Astrocyte of the spinal cord (primary cell): ENCODE results near the gene COG2.
"Not testable (repeated sequence)": the region's sequence is repeated elsewhere in the genome, so short reads cannot be mapped to it uniquely, and the experiment has no call there.

ENCODE experiments used
- DNase-seq: peaks from one replicate; pipeline ENCODE4 v3.0.0; 2011; ENCODE audit warnings: low read depth, low spot score
- H3K4me3 ChIP-seq: 2 replicates; pipeline ENCODE4 v1.5.1; 2011; ENCODE audit warnings: low read depth, mild to moderate bottlenecking, low read length, moderate library complexity
- in situ Hi-C: cut with HindIII; loops from 2 replicates; pipeline ENCODE4 v1.10.0; 2017; ENCODE audit warnings: low sequenced_read_pairs
- TF ChIP-seq, protein P1 (sequence below): IDR thresholded peaks from 2 replicates; pipeline ENCODE4 v1.5.1; 2012; ENCODE audit warnings: low read depth, mild to moderate bottlenecking, low read length, inconsistent platforms

The COG2 gene

DNA sequence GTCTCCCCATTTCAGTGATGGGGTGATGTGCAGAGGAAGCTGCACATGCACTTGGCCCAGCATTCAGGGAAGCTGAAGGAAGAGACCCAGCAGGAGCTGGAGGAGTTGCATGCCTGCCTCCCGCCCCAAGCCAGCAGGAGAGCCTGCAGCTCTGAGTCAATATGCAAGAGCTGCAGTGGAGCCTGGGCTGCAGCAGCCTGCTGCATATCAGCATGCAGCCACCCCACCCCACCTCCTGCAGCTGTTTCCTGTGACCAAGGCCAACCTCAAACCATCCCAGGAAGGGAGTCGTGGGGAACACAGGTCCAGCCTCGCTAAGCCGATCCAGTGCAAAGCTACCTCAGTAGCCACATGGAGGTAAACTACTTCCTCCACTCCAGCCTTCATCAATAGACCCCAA, 52.7 kb downstream of the COG2 start:
- no peak overlapping the region for H3K4me3 ChIP-seq
- no peak for DNase-seq
- TF ChIP-seq, protein P1, sequence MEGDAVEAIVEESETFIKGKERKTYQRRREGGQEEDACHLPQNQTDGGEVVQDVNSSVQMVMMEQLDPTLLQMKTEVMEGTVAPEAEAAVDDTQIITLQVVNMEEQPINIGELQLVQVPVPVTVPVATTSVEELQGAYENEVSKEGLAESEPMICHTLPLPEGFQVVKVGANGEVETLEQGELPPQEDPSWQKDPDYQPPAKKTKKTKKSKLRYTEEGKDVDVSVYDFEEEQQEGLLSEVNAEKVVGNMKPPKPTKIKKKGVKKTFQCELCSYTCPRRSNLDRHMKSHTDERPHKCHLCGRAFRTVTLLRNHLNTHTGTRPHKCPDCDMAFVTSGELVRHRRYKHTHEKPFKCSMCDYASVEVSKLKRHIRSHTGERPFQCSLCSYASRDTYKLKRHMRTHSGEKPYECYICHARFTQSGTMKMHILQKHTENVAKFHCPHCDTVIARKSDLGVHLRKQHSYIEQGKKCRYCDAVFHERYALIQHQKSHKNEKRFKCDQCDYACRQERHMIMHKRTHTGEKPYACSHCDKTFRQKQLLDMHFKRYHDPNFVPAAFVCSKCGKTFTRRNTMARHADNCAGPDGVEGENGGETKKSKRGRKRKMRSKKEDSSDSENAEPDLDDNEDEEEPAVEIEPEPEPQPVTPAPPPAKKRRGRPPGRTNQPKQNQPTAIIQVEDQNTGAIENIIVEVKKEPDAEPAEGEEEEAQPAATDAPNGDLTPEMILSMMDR: no peak
- in situ Hi-C loops: no loop called here

DNA sequence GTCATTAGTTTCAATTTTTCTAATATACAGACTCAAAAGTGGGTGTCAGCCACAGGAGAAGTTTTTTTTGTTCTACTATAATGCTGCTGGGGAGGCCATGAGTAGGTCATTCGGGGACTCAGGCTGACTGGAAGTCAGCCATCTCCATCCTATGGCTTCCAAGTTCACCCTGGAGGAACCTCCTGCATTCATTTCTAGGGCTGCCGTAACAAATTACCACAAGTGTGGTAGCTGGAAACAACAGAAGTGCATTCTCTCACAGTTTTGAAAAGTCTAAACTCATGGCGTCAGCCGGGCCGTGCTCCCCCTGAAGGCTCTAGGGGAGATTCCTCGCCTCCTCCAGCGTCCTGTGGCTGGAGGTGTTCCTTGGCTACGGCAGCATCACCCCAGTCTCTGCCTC, 53.9 kb downstream of the COG2 start:
- in situ Hi-C loops: no loop called here
- TF ChIP-seq, protein P1: no peak
- no peak overlapping the region for H3K4me3 ChIP-seq
- peak; percentile 20 for DNase-seq

DNA sequence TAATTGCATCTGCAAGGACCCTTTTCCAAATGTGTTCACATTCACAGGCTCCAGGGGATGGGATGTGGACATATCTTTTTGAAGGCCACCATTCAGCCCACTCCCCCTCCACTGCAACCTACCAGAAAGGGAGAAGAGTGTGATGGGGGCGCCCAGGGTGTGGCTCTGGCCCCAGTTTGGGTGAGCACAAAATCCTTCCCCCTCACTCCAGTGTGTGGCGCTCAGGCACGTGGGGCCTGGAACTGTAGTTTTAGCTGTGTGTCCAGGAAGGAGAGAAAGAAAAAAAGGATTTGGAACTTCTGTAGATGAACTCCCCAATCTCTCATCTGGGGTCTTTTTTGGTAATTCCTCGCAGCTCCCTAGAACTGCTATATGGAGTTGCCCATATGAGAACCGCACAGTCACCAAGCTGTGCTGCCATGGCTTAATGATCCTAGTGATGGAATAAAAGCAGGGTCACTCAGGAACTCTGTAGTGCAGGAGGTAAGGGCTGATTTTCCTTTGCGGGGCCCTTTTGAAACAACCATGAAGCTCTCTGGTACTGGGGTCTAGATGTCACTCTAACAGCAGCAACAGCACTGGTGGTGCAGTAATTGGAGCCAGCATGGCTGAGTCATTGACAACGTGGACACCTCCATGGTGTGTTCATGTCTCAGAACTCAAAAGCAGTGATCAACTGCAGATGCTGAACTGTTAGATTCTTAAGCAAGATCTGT, 54.6 kb downstream of the COG2 start:
- in situ Hi-C loops: no loop called here
- DNase-seq: peak; percentile 27
- H3K4me3 ChIP-seq: no peak overlapping the region
- TF ChIP-seq, protein P1: no peak

DNA sequence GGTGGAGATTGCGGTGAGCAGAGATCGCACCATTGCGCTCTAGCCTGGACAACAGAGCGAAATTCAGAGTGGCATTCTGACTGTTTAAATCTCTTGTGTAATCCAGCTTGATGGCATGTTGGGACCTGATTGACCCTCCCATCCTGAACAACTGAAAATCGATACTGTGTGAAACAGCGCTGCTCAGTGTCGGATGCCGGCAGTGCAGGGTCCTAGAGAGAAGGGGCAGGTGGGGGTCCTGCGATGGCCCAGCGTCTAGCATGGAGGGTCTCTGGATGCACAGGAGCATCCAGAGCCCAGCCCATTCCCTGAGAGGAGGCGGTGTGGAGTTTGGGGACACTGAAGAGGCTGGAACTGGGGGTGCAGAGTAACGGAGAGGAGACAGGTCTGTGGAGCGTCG, 55.8 kb downstream of the COG2 start:
- in situ Hi-C loops: no loop called here
- DNase-seq: no peak
- H3K4me3 ChIP-seq: no peak overlapping the region
- TF ChIP-seq, protein P1: no peak

DNA sequence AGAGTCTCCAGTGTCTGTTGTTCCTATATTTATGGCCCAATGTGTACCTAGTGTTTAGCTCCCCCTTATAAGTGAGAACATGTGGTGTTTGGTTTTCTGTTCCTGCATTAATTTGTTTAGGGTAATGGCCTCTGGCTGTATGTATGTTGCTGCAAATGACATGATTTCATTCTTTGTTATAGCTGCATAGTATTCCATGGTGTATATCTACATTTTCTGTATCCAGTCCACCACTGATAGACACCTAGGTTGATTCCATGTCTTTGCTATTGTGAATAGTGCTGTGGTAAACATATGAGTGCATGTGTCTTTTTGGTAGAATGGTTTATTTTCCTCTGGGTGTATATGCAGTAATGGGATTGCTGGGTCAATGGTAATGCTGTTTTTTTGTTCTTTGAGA, 56.7 kb downstream of the COG2 start:
- in situ Hi-C loops, H3K4me3 ChIP-seq, DNase-seq: not testable (repeated sequence)

DNA sequence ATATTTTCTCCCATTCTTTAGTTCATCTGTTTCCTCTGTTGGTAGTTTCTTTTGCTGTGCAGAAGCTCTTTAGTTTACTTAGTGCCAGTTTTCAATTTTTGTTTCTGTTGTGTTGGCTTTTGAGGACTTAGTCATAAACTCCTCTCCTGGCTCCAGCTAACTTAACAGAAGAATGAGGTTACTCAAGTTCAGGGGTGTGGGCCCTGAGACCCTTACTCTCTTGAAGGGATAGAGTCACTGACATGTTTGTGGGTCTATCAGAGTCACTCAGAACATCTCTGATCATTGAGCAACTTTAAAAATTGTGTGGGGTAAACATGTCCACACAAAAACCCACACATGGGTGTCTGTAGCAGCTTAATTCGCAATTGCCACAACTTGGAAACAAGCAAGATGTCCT, 57.4 kb downstream of the COG2 start:
- in situ Hi-C loops: no loop called here
- no peak overlapping the region for H3K4me3 ChIP-seq
- TF ChIP-seq, protein P1: no peak
- DNase-seq: no peak

DNA sequence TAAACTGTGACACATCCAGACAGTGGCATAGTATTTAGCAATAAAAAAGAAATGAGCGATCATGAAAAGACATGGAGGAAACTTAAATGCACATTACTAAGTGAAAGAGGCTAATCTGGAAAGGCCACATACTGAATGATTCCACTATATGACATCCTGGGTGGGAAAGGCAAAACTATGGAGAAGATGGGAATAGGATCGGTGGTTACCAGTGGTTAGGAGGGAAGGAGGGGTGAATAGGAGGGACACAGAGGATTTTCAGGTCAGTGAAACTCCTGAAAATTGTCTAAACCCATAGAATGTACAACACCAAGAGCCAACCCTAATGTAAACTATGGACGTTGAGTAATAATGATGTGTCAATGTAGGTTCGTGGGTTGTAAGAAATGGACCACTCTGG, 57.9 kb downstream of the COG2 start:
- H3K4me3 ChIP-seq: no peak overlapping the region
- TF ChIP-seq, protein P1: no peak
- DNase-seq: no peak
- in situ Hi-C loops: no loop called here
